Thoracic aorta (tissue), 2 donors: ENCODE results near the gene EML3. TPM values are rescaled to one million over a fixed set of nuclear protein-coding genes. Genes with fewer than 3 reads are reported as not detected.

ENCODE experiments used
- ATAC-seq: fragments of 150-250 bp; one replicate; pipeline ENCODE4 v1.8.0; 2017; ENCODE audit warnings: low read depth; ENCODE audit not compliant: insufficient number of reproducible peaks, low FRiP score
- DNase-seq: peaks from one replicate; pipeline ENCODE4 v3.0.0-alpha.2; 2020; ENCODE audit warnings: low spot score
- H3K27ac ChIP-seq, 2 donors: fragments of 200-600 bp; sonication (generic); 1 replicate in 1 of 2; 2 replicates in 1 of 2; pipeline ENCODE4 v1.5.1; 2016; ENCODE audit warnings: mild to moderate bottlenecking in 2 of 2, moderate library complexity in 2 of 2
- H3K27me3 ChIP-seq: fragments of 200-600 bp; sonication (generic); replicated peaks from 2 replicates; pipeline ENCODE4 v1.6.0; 2016; ENCODE audit warnings: mild to moderate bottlenecking; ENCODE audit not compliant: insufficient read depth
- H3K36me3 ChIP-seq: fragments of 200-600 bp; sonication (generic); one replicate; pipeline ENCODE4 v1.5.1; 2016
- H3K4me1 ChIP-seq, 2 donors: fragments of 200-600 bp; sonication (generic); 1 replicate in 1 of 2; 2 replicates in 1 of 2; pipeline versions ENCODE4 v1.5.1 to v1.6.0; 2016; ENCODE audit warnings: low read depth in 2 of 2, mild to moderate bottlenecking in 1 of 2; ENCODE audit not compliant: control insufficient read depth in 1 of 2
- H3K4me3 ChIP-seq: fragments of 200-600 bp; sonication (generic); 2 replicates; pipeline ENCODE4 v1.5.1; 2016; ENCODE audit warnings: mild to moderate bottlenecking
- H3K9me3 ChIP-seq: fragments of 200-600 bp; sonication (generic); 2 replicates; pipeline ENCODE4 v1.5.1; 2016
- total RNA-seq, 2 donors: library from RNA; depleted of rRNA; stranded (reverse); fragments of >200 nt; gene quantifications; one replicate each; pipeline versions ENCODE4 v1.1.0 to v1.2.3, GENCODE V29; 2016
- TF ChIP-seq, protein P1 (sequence below): fragments of 200-600 bp; sonication (generic); IDR thresholded peaks from one replicate; pipeline ENCODE4 v1.5.1; 2019; ENCODE audit warnings: antibody characterized with exemption

Gene EML3
- total RNA-seq, 2 donors from 2014 or later = 106 to 111 TPM

DNA sequence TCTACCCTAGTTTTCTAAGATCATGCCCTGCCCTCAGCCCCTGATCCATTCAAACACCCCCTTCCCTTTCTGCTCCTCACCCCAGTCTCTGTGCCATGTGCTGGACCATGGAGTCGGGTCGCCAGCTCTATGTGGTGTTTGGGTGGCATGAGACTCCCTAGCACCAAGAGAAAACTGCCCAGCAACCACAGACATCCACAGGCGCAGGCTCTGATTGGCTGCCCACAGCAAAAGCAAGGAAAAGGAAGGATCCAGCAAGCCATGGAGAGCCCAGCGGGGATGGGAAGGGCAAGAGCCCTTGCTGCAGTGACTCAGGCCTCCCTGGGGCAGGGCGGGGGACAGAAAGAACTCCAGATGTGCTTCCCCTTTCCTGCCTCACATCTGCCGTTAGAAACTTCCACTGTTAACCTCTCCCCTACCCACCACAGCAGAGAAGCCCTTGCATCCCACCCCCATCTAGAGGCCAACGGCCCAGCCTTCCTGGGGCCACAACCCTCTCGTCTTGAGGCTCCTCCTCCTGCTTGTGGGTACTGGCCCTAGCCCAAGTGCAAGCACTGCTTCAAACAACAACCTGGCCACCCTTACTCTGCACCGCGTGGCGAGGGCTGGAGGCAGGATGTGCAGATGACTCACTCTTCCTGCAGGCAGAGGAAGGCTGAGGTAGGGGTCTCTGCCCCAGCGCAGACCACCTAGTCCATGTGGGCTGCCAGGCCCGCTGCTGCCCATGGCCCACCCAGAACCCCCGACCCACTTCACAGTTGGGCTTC is 56.3 kb downstream of the EML3 start:
- Histone ChIP-seq H3K9me3 (no peaks in the 10 kb centered on the region), H3K36me3 (peaks cover 12% of the 10 kb centered on the region), H3K27ac (peak overlapping the region; percentile 98 to 100), H3K27me3 (no peaks in the 10 kb centered on the region), H3K4me3 (peak overlapping the region; percentile 57), H3K4me1 (peaks cover 65 to 75% of the 10 kb centered on the region in 2 donors)
- ATAC-seq = peak; percentile 58
- peak; percentile 88 for DNase-seq
- TF ChIP-seq, protein P1, sequence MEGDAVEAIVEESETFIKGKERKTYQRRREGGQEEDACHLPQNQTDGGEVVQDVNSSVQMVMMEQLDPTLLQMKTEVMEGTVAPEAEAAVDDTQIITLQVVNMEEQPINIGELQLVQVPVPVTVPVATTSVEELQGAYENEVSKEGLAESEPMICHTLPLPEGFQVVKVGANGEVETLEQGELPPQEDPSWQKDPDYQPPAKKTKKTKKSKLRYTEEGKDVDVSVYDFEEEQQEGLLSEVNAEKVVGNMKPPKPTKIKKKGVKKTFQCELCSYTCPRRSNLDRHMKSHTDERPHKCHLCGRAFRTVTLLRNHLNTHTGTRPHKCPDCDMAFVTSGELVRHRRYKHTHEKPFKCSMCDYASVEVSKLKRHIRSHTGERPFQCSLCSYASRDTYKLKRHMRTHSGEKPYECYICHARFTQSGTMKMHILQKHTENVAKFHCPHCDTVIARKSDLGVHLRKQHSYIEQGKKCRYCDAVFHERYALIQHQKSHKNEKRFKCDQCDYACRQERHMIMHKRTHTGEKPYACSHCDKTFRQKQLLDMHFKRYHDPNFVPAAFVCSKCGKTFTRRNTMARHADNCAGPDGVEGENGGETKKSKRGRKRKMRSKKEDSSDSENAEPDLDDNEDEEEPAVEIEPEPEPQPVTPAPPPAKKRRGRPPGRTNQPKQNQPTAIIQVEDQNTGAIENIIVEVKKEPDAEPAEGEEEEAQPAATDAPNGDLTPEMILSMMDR = no peak

DNA sequence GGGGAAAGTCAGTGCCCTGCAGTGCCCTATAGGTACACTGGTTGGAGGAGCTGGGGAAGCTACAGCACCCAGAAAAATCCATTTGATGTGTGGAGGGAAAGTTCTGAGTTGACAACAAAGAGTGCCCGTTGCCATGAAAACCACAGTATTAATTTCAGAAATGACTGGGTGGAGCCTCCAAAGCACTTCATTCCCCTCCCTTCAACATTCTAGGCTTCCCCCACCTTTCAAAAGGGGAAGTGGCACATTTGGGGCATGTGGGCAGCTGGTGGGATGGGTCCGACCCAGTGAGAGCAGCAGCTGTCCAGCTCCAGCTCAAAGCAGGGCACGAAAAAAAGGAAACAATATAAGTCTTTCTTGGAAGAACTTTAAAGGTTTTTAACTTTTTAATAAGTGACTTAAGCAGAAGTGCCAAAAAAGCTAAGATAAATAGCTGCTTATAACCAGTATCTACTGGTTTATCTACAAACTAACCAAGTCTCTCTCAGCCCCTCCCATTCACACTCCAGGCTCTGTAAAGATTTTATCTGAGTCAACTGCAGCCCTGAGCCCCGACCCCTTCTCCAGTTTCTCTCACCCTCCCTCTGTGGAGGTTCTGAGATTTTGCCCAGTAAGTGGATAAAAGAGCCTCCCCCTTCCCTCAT is 57.0 kb downstream of the EML3 start:
- H3K4me3 ChIP-seq = peak overlapping the region; percentile 57
- no peaks in the 10 kb centered on the region for H3K9me3 ChIP-seq
- no peak for ATAC-seq
- H3K4me1 ChIP-seq = peaks cover 61 to 76% of the 10 kb centered on the region in 2 donors
- H3K36me3 ChIP-seq = peaks cover 12% of the 10 kb centered on the region
- no peaks in the 10 kb centered on the region for H3K27me3 ChIP-seq
- TF ChIP-seq, protein P1 = no peak
- no peak for DNase-seq
- H3K27ac ChIP-seq = peak overlapping the region; percentile 98 to 100

DNA sequence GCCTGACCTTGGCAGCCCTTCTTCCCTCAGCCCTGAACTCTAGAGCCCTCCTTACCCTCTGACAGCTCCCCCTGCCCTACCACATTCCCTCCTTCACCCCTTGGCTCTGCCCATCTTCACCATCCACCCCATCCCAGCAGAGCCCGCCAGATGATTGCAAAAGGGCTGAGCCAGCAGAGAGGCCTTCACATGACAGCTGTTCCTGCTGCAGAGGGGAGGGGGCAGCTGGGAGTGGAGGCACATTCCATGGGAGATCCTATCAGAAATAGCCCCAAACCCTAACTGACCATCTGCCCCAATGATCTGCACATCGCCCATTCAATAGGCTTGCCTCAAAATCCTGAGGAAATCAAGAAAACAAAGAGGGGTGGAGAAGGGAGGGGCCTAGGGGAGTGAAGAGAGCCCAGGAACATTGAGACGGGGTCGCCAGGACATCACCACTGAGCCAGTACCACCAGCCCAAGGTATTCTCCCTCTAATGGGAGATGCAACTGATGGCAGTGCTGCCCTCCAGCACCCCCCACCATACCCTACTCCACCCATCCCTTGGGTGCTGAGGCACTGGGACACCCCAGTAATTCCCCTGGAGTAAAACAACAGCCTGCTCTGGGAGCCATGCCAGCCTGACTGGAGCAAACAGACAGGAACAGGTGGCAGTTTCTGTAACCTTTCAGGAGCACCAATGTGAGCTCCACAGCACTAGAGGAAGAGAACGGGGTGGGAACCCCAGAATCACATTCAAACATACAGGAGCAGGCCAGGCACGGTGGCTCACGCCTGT is 58.0 kb downstream of the EML3 start:
- Histone ChIP-seq H3K27me3 (no peaks in the 10 kb centered on the region), H3K27ac (peak overlapping the region; percentile 98 to 100), H3K4me3 (no peak overlapping the region), H3K36me3 (peaks cover 10% of the 10 kb centered on the region), H3K4me1 (peaks cover 58 to 77% of the 10 kb centered on the region in 2 donors), H3K9me3 (no peaks in the 10 kb centered on the region)
- ATAC-seq (no peak), DNase-seq (no peak)
- TF ChIP-seq, protein P1 = no peak

DNA sequence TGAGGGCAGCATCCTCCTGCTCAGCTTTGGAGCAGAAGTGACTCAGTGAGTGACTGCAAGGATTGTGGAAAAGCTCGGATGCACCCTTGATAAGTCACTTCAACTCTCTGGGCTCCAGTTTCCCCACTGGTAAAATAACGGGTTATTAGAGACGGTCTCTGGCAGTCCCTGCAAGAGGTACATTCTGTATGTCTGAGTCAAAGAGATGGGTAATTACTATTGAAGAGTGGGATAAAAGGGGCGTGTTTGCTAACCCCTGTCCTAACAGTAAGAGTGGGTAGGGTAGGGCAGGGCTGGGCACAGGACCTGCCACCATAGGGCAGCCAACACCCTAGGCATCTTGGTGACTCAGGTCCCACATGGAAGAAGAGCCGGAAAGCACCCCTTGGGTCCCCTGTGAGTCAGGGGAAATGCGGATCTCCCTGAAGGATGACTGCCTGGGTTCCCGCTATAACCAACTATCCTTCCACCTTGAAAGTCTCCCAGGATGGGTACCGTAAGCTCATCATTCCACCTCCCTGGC is 58.7 kb downstream of the EML3 start:
- Histone ChIP-seq H3K27me3 (no peaks in the 10 kb centered on the region), H3K4me1 (peaks cover 65 to 84% of the 10 kb centered on the region in 2 donors), H3K9me3 (no peaks in the 10 kb centered on the region), H3K27ac (peak overlapping the region; percentile 98 to 100), H3K4me3 (peak overlapping the region; percentile 70), H3K36me3 (peaks cover 3% of the 10 kb centered on the region)
- ATAC-seq = peak; percentile 7
- no peak for DNase-seq
- TF ChIP-seq, protein P1 = no peak
